GM12878 (cell line): ENCODE data around the gene FAM120A.

Source experiments
- ATF3 ChIP-seq: IDR thresholded peaks from 2 replicates; pipeline ENCODE4 v1.6.1; 2011; ENCODE audit warnings: low read depth, mild to moderate bottlenecking, low read length, moderate library complexity, borderline replicate concordance; ENCODE audit errors: extremely low read depth
- BMI1 ChIP-seq: fragments of 450-650 bp; IDR thresholded peaks from 2 replicates; pipeline ENCODE4 v1.6.1; 2016; ENCODE audit warnings: mild to moderate bottlenecking, moderate library complexity, borderline replicate concordance
- POLR2A ChIP-seq: IDR thresholded peaks from 2 replicates; pipeline ENCODE4 v1.6.1; 2011; ENCODE audit warnings: low read depth, mild to moderate bottlenecking, low read length
- SIX5 ChIP-seq: IDR thresholded peaks from 2 replicates; pipeline ENCODE4 v1.6.1; 2011; ENCODE audit warnings: mild to moderate bottlenecking, low read depth, low read length, moderate library complexity; ENCODE audit not compliant: severe bottlenecking
- SMAD5 ChIP-seq: IDR thresholded peaks from 2 replicates; pipeline ENCODE4 v1.6.1; 2016; ENCODE audit warnings: antibody characterized with exemption, low read depth
- SMC3 ChIP-seq: IDR thresholded peaks from 2 replicates; pipeline ENCODE4 v1.6.1; 2011; ENCODE audit warnings: low read length, improper control_type of control experiment, borderline replicate concordance
- YY1 ChIP-seq: IDR thresholded peaks from 2 replicates; pipeline ENCODE4 v1.6.1; 2011; ENCODE audit warnings: low read depth, mild to moderate bottlenecking, low read length
- TF ChIP-seq, protein P1 (sequence below): fragments of 450-650 bp; IDR thresholded peaks from 2 replicates; pipeline ENCODE4 v1.6.1; 2016; ENCODE audit warnings: mild to moderate bottlenecking
- TF ChIP-seq, protein P2 (sequence below), 3 experiments: IDR thresholded peaks in 2 of 3; conservative IDR thresholded peaks in 1 of 3; 2 replicates each; pipeline ENCODE4 v1.5.1; 2011; ENCODE audit warnings: low read depth in 3 of 3, low read length in 3 of 3, mild to moderate bottlenecking in 3 of 3, control low read depth in 2 of 3, moderate library complexity in 2 of 3, inconsistent platforms in 1 of 3, mixed read lengths in 1 of 3; ENCODE audit not compliant: control insufficient read depth in 2 of 3, insufficient read depth in 1 of 3; ENCODE audit errors: extremely low read depth in 1 of 3
- TF ChIP-seq, protein P3 (sequence below): fragments of 450-650 bp; IDR thresholded peaks from 2 replicates; pipeline ENCODE4 v1.6.1; 2017; ENCODE audit warnings: mild to moderate bottlenecking

DNA sequence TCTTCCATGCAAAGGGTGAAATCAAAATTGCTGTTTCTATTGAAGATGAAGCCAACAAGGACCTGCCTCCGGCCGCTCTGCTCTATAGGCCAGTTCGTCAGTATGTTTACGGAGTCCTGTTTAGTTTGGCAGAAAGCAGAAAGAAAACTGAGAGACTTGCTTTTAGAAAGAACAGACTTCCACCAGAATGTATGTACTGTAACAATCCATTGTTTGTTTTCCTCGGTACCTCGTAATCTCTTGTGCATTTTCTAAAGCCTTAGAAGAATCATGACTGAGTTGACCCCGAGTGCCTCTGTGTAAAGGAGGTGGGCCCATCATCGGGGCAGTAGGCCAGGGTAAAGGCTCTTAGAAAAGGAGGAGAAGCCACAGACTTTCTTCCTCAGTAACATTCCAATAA, 80.7 kb downstream of the FAM120A start:
- TF ChIP-seq, protein P1, sequence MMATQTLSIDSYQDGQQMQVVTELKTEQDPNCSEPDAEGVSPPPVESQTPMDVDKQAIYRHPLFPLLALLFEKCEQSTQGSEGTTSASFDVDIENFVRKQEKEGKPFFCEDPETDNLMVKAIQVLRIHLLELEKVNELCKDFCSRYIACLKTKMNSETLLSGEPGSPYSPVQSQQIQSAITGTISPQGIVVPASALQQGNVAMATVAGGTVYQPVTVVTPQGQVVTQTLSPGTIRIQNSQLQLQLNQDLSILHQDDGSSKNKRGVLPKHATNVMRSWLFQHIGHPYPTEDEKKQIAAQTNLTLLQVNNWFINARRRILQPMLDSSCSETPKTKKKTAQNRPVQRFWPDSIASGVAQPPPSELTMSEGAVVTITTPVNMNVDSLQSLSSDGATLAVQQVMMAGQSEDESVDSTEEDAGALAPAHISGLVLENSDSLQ: no peak
- TF ChIP-seq, protein P2, sequence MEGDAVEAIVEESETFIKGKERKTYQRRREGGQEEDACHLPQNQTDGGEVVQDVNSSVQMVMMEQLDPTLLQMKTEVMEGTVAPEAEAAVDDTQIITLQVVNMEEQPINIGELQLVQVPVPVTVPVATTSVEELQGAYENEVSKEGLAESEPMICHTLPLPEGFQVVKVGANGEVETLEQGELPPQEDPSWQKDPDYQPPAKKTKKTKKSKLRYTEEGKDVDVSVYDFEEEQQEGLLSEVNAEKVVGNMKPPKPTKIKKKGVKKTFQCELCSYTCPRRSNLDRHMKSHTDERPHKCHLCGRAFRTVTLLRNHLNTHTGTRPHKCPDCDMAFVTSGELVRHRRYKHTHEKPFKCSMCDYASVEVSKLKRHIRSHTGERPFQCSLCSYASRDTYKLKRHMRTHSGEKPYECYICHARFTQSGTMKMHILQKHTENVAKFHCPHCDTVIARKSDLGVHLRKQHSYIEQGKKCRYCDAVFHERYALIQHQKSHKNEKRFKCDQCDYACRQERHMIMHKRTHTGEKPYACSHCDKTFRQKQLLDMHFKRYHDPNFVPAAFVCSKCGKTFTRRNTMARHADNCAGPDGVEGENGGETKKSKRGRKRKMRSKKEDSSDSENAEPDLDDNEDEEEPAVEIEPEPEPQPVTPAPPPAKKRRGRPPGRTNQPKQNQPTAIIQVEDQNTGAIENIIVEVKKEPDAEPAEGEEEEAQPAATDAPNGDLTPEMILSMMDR (IDR thresholded peaks at IDR 0.05 in 2 of 3, conservative IDR thresholded peaks at IDR 0.05 in 1 of 3; ENCODE audit: control insufficient read depth in 2 of 3, extremely low read depth in 1 of 3, insufficient read depth in 1 of 3, low read depth in 3 of 3, low read length in 3 of 3): no peak
- TF ChIP-seq SMC3: no peak
- no peak for TF ChIP-seq BMI1
- TF ChIP-seq SIX5: no peak
- no peak for TF ChIP-seq SMAD5
- no peak for TF ChIP-seq ATF3
- TF ChIP-seq YY1: no peak
- TF ChIP-seq, protein P3, sequence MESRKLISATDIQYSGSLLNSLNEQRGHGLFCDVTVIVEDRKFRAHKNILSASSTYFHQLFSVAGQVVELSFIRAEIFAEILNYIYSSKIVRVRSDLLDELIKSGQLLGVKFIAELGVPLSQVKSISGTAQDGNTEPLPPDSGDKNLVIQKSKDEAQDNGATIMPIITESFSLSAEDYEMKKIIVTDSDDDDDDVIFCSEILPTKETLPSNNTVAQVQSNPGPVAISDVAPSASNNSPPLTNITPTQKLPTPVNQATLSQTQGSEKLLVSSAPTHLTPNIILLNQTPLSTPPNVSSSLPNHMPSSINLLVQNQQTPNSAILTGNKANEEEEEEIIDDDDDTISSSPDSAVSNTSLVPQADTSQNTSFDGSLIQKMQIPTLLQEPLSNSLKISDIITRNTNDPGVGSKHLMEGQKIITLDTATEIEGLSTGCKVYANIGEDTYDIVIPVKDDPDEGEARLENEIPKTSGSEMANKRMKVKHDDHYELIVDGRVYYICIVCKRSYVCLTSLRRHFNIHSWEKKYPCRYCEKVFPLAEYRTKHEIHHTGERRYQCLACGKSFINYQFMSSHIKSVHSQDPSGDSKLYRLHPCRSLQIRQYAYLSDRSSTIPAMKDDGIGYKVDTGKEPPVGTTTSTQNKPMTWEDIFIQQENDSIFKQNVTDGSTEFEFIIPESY: no peak
- no peak for TF ChIP-seq POLR2A
